Hepatocyte (in vitro differentiated cells): ENCODE measurements around the gene INPP5D. TPM values are rescaled to one million over a fixed set of nuclear protein-coding genes. Genes with fewer than 3 reads are reported as not detected.

Source experiments
- DNase-seq: peaks from one replicate; pipeline ENCODE4 v3.0.0-alpha.2; 2016; ENCODE audit warnings: low spot score
- H2AFZ ChIP-seq: fragments of 200-600 bp; sonication (generic); 2 replicates; pipeline ENCODE4 v1.6.0; 2016; ENCODE audit warnings: antibody characterized with exemption, mild to moderate bottlenecking
- H3K27ac ChIP-seq: fragments of 200-600 bp; sonication (generic); 2 replicates; pipeline ENCODE4 v1.5.1; 2016; ENCODE audit warnings: mild to moderate bottlenecking
- H3K27me3 ChIP-seq: fragments of 200-600 bp; sonication (generic); 2 replicates; pipeline ENCODE4 v1.6.1; 2016
- H3K36me3 ChIP-seq: fragments of 200-600 bp; sonication (generic); replicated peaks from 2 replicates; pipeline ENCODE4 v1.5.1; 2016; ENCODE audit warnings: low read depth; ENCODE audit not compliant: insufficient read depth
- H3K4me1 ChIP-seq: fragments of 200-600 bp; sonication (generic); 2 replicates; pipeline ENCODE4 v1.5.1; 2016; ENCODE audit warnings: mild to moderate bottlenecking, moderate library complexity; ENCODE audit not compliant: insufficient read depth
- H3K4me2 ChIP-seq: fragments of 200-600 bp; sonication (generic); 2 replicates; pipeline ENCODE4 v1.6.0; 2016
- H3K4me3 ChIP-seq: fragments of 200-600 bp; sonication (generic); 2 replicates; pipeline ENCODE4 v1.5.1; 2016; ENCODE audit warnings: mild to moderate bottlenecking
- H3K79me2 ChIP-seq: fragments of 200-600 bp; sonication (generic); 2 replicates; pipeline ENCODE4 v1.6.0; 2017; ENCODE audit warnings: mild to moderate bottlenecking
- H3K9me2 ChIP-seq: fragments of 200-600 bp; sonication (generic); replicated peaks from 2 replicates; pipeline ENCODE4 v1.6.0; 2017; ENCODE audit warnings: mild to moderate bottlenecking; ENCODE audit not compliant: insufficient read depth
- H3K9me3 ChIP-seq: fragments of 200-600 bp; sonication (generic); 2 replicates; pipeline ENCODE4 v1.5.1; 2016; ENCODE audit warnings: low read depth, mild to moderate bottlenecking
- H4K20me1 ChIP-seq: fragments of 200-600 bp; sonication (generic); 2 replicates; pipeline ENCODE4 v1.6.0; 2016; ENCODE audit warnings: mild to moderate bottlenecking; ENCODE audit not compliant: insufficient read depth, poor library complexity, severe bottlenecking
- EZH2 ChIP-seq: fragments of 200-600 bp; sonication (generic); IDR thresholded peaks from 2 replicates; pipeline ENCODE4 v1.6.1; 2016; ENCODE audit warnings: antibody characterized with exemption, mild to moderate bottlenecking, borderline replicate concordance
- EZH2phosphoT487 ChIP-seq: fragments of 200-600 bp; sonication (generic); IDR thresholded peaks from one replicate; pipeline ENCODE4 v1.6.1; 2018; ENCODE audit warnings: antibody characterized with exemption, mild to moderate bottlenecking, low read depth, moderate library complexity; ENCODE audit not compliant: unreplicated experiment, severe bottlenecking
- WGBS: methylation state at CpG from one replicate; pipeline ENCODE4 v1.1.6; 2016; ENCODE audit warnings: low lambda C conversion rate; ENCODE audit errors: missing lambda C conversion rate; 5-methylcytosine and 5-hydroxymethylcytosine counted together
- polyA plus RNA-seq: library from polyadenylated mRNA; unstranded; fragments of >200 nt; fragmentation: Nextera tagmentation; extraction: Ambion mirVana; gene quantifications from 2 replicates; pipeline ENCODE4 v1.2.1, GENCODE V29; 2016
- total RNA-seq: library from RNA; depleted of rRNA; stranded (reverse); fragments of >200 nt; gene quantifications from 2 replicates; pipeline ENCODE4 v1.2.3, GENCODE V29; 2014
- TF ChIP-seq, protein P1 (sequence below): fragments of 200-600 bp; sonication (generic); IDR thresholded peaks from 2 replicates; pipeline ENCODE4 v1.5.1; 2016; ENCODE audit warnings: antibody characterized with exemption, mild to moderate bottlenecking; ENCODE audit not compliant: poor library complexity

Gene INPP5D
- total and polyA plus RNA-seq, 2 experiments from 2014 or later, result 3.3 to 5.2 TPM

DNA sequence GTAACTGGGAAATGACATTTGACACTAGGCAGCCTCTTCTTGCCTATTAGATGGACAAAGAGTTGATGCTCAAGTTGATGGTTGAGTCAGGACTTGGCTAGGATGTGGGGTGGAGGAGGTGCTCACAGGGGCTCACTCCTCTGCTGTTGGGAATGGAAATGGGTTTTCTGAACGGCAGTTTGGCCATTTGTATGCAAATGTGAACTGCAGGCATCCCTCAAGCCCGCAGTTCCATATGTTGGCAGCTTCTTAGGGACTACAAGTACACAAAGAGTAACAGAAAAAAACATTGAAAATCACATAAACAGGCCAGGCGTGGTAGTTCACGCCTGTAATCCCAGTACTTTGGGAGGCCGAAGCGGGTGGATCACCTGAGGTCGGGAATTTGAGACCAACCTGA is 80.8 kb downstream of the INPP5D start:
- no peaks in the 10 kb centered on the region for H3K36me3 ChIP-seq
- H3K27ac ChIP-seq, result no peak overlapping the region
- no peaks in the 10 kb centered on the region for H3K9me2 ChIP-seq
- no peak overlapping the region for H2AFZ ChIP-seq
- 71% methylated on average over 7 of the region's 7 CpGs for WGBS
- H3K4me2 ChIP-seq, result no peak overlapping the region
- H4K20me1 ChIP-seq, result no peaks in the 10 kb centered on the region
- no peaks in the 10 kb centered on the region for H3K79me2 ChIP-seq
- H3K27me3 ChIP-seq, result no peaks in the 10 kb centered on the region
- no peak for DNase-seq
- H3K4me3 ChIP-seq, result no peak overlapping the region
- TF ChIP-seq, protein P1, sequence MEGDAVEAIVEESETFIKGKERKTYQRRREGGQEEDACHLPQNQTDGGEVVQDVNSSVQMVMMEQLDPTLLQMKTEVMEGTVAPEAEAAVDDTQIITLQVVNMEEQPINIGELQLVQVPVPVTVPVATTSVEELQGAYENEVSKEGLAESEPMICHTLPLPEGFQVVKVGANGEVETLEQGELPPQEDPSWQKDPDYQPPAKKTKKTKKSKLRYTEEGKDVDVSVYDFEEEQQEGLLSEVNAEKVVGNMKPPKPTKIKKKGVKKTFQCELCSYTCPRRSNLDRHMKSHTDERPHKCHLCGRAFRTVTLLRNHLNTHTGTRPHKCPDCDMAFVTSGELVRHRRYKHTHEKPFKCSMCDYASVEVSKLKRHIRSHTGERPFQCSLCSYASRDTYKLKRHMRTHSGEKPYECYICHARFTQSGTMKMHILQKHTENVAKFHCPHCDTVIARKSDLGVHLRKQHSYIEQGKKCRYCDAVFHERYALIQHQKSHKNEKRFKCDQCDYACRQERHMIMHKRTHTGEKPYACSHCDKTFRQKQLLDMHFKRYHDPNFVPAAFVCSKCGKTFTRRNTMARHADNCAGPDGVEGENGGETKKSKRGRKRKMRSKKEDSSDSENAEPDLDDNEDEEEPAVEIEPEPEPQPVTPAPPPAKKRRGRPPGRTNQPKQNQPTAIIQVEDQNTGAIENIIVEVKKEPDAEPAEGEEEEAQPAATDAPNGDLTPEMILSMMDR, result no peak
- no peak for TF ChIP-seq EZH2
- no peak for TF ChIP-seq EZH2phosphoT487
- no peaks in the 10 kb centered on the region for H3K4me1 ChIP-seq
- H3K9me3 ChIP-seq, result no peaks in the 10 kb centered on the region

GRCh38 chr2:233141901-233142300 is 81.8 kb downstream of the INPP5D start:
- WGBS, result 35% methylated on average over 4 of the region's 4 CpGs
- H3K9me2 ChIP-seq, result no peaks in the 10 kb centered on the region
- no peaks in the 10 kb centered on the region for H3K79me2 ChIP-seq
- no peak overlapping the region for H3K4me2 ChIP-seq
- no peak for DNase-seq
- no peak overlapping the region for H3K4me3 ChIP-seq
- no peak overlapping the region for H3K27ac ChIP-seq
- H3K9me3 ChIP-seq, result no peaks in the 10 kb centered on the region
- H3K36me3 ChIP-seq, result no peaks in the 10 kb centered on the region
- no peak overlapping the region for H2AFZ ChIP-seq
- no peaks in the 10 kb centered on the region for H4K20me1 ChIP-seq
- TF ChIP-seq EZH2phosphoT487 (no peak), EZH2 (no peak)
- TF ChIP-seq, protein P1, result no peak
- no peaks in the 10 kb centered on the region for H3K4me1 ChIP-seq
- H3K27me3 ChIP-seq, result no peaks in the 10 kb centered on the region

DNA sequence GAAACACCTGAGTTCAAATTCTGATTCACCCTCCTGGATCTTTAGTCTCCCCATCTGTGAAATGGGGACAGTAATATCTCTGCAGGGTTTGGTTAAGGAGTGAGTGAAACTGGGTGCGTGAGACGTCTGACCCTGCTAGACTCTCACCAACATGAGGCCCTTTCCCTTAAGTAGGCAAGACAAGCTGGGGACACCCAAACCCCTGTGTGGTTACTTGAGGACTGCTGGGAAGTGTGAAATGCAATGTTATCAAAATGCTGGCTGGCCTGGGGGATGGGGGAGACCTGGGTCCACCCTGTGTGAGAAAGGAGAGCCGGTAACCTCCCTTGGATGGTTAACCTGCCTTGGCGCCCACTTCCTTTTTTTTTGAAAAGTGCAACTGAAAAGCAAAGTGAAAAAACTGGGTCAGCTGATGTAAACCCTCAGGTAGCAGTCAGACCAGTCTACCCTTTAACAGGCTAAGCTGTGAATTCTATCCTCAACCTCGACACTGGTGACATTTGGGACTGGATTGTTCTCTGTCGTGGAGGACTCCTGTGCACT is 82.3 kb downstream of the INPP5D start:
- Histone ChIP-seq H3K4me2 (no peak overlapping the region), H3K79me2 (no peaks in the 10 kb centered on the region), H3K36me3 (no peaks in the 10 kb centered on the region), H3K9me2 (no peaks in the 10 kb centered on the region), H4K20me1 (no peaks in the 10 kb centered on the region), H2AFZ (no peak overlapping the region), H3K4me1 (no peaks in the 10 kb centered on the region), H3K27me3 (no peaks in the 10 kb centered on the region), H3K27ac (no peak overlapping the region), H3K9me3 (no peaks in the 10 kb centered on the region), H3K4me3 (no peak overlapping the region)
- 81% methylated on average over 6 of the region's 6 CpGs for WGBS
- TF ChIP-seq, protein P1, result no peak
- TF ChIP-seq EZH2, result no peak
- no peak for TF ChIP-seq EZH2phosphoT487
- DNase-seq, result no peak

GRCh38 chr2:233143700-233144331 is 83.7 kb downstream of the INPP5D start:
- no peaks in the 10 kb centered on the region for H4K20me1 ChIP-seq
- no peaks in the 10 kb centered on the region for H3K79me2 ChIP-seq
- no peaks in the 10 kb centered on the region for H3K9me3 ChIP-seq
- H2AFZ ChIP-seq, result no peak overlapping the region
- H3K4me3 ChIP-seq, result no peak overlapping the region
- no peak for TF ChIP-seq EZH2
- no peak overlapping the region for H3K27ac ChIP-seq
- H3K4me2 ChIP-seq, result no peak overlapping the region
- DNase-seq, result no peak
- WGBS, result 89% methylated on average over 3 of the region's 3 CpGs
- H3K9me2 ChIP-seq, result no peaks in the 10 kb centered on the region
- no peaks in the 10 kb centered on the region for H3K36me3 ChIP-seq
- no peaks in the 10 kb centered on the region for H3K27me3 ChIP-seq
- no peaks in the 10 kb centered on the region for H3K4me1 ChIP-seq
